ENCODE measurements around the gene DLGAP1.

DNA sequence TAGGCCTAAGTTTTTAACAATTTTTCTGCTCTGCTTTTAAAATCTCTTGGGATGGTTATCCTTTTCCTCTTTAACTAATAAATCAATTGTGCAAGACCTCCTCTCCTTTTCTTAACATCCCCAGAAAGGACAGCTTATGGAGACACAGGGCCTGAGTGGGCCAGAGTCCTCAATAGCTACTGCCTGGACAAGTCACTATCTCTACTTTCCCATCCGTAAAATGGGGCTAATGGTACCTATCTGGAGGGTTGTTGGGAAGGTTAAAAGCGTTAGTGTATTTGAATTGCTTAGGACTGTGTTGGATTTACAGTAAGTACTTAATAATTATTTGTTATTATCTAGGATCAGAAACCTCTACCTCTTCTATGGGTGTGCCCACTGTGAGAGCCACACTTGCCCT is 945.1 kb downstream of the DLGAP1 start:
- TF ChIP-seq CTCF (IDR thresholded peaks at IDR 0.05) (no peak), POLR2A (IDR thresholded peaks at IDR 0.05) (no peak), POLR2AphosphoS5 (IDR thresholded peaks at IDR 0.05; ENCODE audit: insufficient read depth in 1 of 2, low read depth in 1 of 2) (no peak)
